Measurements from ENCODE around the gene FOXA3. TPM values are rescaled to one million over a fixed set of nuclear protein-coding genes. Genes with fewer than 3 reads are reported as not detected.

FOXA3 gene
- total RNA-seq, 1 experiment from 2014 or later, result 5.8 TPM

GRCh38 chr19:45883881-45884681 lies 20.0 kb downstream of the FOXA3 start (continued):
- TF ChIP-seq ATF3 (IDR thresholded peaks at IDR 0.05) (no peak), MAX (IDR thresholded peaks at IDR 0.05) (no peak), CBX3 (IDR thresholded peaks at IDR 0.05; ENCODE audit: low read depth) (no peak), SRF (IDR thresholded peaks at IDR 0.05; ENCODE audit: low read depth) (no peak)

GRCh38 chr19:45884682-45885555 lies 20.8 kb downstream of the FOXA3 start:
- Histone ChIP-seq H3K27me3 (ENCODE audit: insufficient read depth, low read length) (no peaks in the 10 kb centered on the region), H3K9me3 (ENCODE audit: control insufficient read depth in 1 of 2, insufficient read depth in 1 of 2, low read depth in 1 of 2, low read length in 2 of 2) (no peaks in the 10 kb centered on the region), H3K79me2 (ENCODE audit: insufficient read depth, low read length) (peaks cover 15% of the 10 kb centered on the region), H3K4me3 (replicated peaks in 1 of 2; ENCODE audit: low read depth in 1 of 2, low read length in 2 of 2) (peak overlapping the region; percentile 71 to 75), H3K27ac (ENCODE audit: low read depth, low read length) (peak overlapping the region; percentile 91), H2AFZ (ENCODE audit: low read depth, low read length, poor library complexity, severe bottlenecking) (no peak overlapping the region), H3K4me1 (ENCODE audit: control insufficient read depth in 1 of 2, insufficient read depth in 2 of 2, low read length in 2 of 2) (peaks cover 21 to 47% of the 10 kb centered on the region in 2 experiments), H4K20me1 (ENCODE audit: insufficient read depth) (no peaks in the 10 kb centered on the region), H3K36me3 (ENCODE audit: control insufficient read depth in 1 of 2, insufficient read depth in 2 of 2, low read length in 2 of 2) (no peaks in the 10 kb centered on the region), H3K9me2 (ENCODE audit: insufficient read depth) (no peaks in the 10 kb centered on the region), H3K4me2 (ENCODE audit: low read length) (peak overlapping the region; percentile 89), H3K9ac (ENCODE audit: low read length) (peak overlapping the region; percentile 82)
- DNase-seq (ENCODE audit: low read depth, low spot score) (no peak), ATAC-seq (peak; percentile 10; the same call in 1 of the 2 replicates)
- ChIA-PET CTCF (interaction anchor here (1.6 to 2.4 kb wide), 3 partner anchors 21 to 132 kb away, joined by 5 to 28 read pairs (median 8); partner anchors contain the start of genes FOXA3 and SYMPK), RAD21 (ENCODE audit: low non-redundant PET in 1 of 2, low total read pairs in 2 of 2, uncharacterized antibody in 2 of 2, unreplicated experiment in 2 of 2) (interaction anchor here in 1 of 2 experiments (1.2 kb wide), 1 partner anchor 21 kb away, joined by 6 read pairs; the partner anchor contains the start of gene FOXA3), POLR2A (interaction anchor here (0.8 to 1.0 kb wide), 2 partner anchors 21 to 114 kb away, joined by 3 to 4 read pairs; partner anchors contain the start of genes FOXA3 and SYMPK)
- intact Hi-C loops (cut with micrococcal nuclease), result no loop called here
- TF ChIP-seq EGR1 (IDR thresholded peaks at IDR 0.05; ENCODE audit: low read depth) (peak; percentile 77), ZNF274 (IDR thresholded peaks at IDR 0.05; ENCODE audit: low read depth, low read length) (no peak), REST (IDR thresholded peaks at IDR 0.05; ENCODE audit: low read depth) (no peak), EZH2 (IDR thresholded peaks at IDR 0.05) (no peak)
- BruUV-seq (replicated peaks), result TSS peak; percentile 48
